Fibroblast of gingiva (primary cell): ENCODE results near the gene SPATS2.
A peak's percentile ranks its signal among the peaks of the same experiment; 100 is the strongest.
"Not testable (repeated sequence)": the region's sequence is repeated elsewhere in the genome, so short reads cannot be mapped to it uniquely, and the experiment has no call there.

Experiments
- DNase-seq: peaks from one replicate; pipeline ENCODE4 v3.0.0-alpha.2; 2011; ENCODE audit warnings: low read depth

Gene SPATS2

GRCh38 chr12:49465132-49465531, 97.9 kb downstream of the SPATS2 start:
- DNase-seq = no peak

- DNase-seq = no peak
These were observed 103.7 kb downstream of the SPATS2 start for GRCh38 chr12:49470986-49471385.

- no peak for DNase-seq
These were observed 104.3 kb downstream of the SPATS2 start for GRCh38 chr12:49471557-49471956.

DNA sequence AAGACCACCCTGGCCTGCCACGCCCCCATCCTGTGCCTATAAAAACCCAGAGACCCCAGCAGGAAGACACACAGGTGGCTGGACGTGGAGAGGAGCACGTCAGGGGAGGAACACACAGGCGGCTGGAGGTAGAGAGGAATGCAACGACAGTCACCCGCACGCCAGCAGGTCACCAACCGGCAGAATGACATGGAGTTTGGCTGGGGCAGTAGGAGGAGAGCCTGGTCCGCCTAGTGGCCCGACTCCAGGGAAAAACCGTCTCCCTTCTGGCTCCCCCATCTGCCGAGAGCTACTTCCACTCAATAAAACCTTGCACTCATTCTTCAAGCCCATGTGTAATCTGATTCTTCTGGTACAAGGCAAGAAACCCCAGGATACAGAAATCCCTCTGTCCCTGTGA, 108.8 kb downstream of the SPATS2 start:
- DNase-seq = no peak

DNA sequence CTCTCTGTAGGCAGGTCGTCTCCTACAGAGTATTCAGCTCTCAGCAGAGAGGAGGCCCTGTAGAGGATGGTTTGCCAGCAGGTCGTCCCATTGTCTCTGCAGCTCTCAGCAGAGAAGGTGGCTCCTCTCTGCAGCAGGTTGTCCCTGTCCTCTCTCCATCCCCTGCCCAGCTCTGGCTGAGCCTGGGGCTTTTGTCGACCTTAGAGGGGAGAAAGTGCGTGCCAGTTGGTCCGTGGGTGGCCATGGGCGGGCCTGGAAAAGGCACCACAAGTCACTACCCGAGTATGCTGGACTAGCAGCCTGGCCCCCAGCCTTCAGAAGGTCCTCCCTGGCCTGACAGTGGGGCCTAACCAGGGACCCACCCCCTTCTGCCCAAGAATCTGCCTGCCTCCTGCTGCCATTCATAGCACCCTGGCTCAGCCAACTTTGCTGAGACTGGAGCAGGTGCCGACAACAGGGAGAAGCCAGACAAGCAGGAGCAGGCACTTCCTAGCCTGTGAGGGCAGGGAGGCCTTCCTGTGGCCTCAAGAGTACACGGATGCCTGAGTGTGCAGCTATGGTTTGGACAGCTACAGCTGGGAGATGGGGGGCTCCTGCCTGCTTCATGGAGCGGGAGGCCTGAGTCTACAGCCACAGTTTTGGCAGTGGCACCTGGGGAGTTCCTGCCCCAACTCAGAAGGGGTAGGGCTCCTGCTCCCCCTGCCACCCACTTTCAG, 111.8 kb downstream of the SPATS2 start:
- no peak for DNase-seq

GRCh38 chr12:49482095-49483051, 115.1 kb downstream of the SPATS2 start:
- no peak for DNase-seq

GRCh38 chr12:49483619-49484018, 116.4 kb downstream of the SPATS2 start:
- DNase-seq = no peak

DNA sequence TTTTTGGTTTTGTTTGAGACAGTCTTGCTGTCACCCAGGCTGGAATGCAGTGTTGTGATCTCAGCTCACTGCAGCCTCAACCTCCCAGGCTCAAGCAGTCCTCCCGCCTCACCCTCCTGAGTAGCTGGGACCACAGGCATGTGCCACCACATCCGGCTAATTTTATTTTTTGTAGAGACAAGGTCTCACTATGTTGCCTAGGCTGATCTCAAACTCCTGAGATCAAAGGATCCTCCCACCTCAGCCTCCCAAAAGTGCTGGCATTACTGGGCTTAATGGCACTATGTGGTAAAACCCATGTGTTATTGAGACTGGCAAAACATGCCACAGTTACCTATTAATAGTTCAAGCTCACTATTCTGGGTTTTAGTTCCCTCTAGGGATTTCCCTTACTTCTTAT, 120.3 kb downstream of the SPATS2 start:
- no peak for DNase-seq

- DNase-seq = no peak
These were observed 121.9 kb downstream of the SPATS2 start for GRCh38 chr12:49489154-49489553.

DNA sequence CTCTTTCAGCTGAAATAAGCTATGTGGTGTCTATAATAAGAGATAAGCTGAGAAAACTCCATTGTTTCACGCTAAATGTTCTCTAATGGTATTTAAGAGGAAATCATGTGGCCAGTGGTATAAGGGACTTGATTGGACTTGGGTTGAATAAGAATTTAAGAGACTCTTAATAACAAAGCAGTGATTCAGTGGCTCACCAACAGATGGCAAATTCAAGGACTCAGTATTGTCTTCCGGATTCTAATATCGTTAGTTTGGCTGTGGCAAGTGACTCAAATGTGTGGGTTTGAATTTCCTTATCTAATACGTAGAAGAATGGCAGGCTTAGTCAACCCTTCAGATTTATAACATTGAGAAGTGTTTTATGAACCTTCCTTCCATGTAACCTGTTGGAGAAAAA, 122.5 kb downstream of the SPATS2 start:
- DNase-seq = no peak

- DNase-seq = no peak
These were observed 124.6 kb downstream of the SPATS2 start for GRCh38 chr12:49491823-49492222.

DNA sequence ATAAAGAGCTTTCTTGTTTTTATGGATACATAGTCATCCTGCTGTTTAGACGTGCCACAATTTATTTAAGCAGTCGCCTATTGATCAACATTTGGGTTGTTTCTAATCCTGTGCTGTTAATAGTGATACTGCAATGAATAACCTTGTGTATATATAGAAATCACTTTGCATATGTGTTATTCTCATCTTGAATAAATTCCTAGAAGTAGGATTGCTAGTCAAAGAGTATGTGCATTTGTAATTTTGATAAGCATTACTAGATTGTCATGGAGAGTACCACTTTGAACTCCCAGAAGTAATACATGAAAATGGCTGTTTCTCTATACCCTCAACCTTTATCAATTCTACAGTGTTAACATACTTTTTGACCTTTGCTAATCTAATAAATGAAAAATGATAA, 126.6 kb downstream of the SPATS2 start:
- DNase-seq = no peak

DNA sequence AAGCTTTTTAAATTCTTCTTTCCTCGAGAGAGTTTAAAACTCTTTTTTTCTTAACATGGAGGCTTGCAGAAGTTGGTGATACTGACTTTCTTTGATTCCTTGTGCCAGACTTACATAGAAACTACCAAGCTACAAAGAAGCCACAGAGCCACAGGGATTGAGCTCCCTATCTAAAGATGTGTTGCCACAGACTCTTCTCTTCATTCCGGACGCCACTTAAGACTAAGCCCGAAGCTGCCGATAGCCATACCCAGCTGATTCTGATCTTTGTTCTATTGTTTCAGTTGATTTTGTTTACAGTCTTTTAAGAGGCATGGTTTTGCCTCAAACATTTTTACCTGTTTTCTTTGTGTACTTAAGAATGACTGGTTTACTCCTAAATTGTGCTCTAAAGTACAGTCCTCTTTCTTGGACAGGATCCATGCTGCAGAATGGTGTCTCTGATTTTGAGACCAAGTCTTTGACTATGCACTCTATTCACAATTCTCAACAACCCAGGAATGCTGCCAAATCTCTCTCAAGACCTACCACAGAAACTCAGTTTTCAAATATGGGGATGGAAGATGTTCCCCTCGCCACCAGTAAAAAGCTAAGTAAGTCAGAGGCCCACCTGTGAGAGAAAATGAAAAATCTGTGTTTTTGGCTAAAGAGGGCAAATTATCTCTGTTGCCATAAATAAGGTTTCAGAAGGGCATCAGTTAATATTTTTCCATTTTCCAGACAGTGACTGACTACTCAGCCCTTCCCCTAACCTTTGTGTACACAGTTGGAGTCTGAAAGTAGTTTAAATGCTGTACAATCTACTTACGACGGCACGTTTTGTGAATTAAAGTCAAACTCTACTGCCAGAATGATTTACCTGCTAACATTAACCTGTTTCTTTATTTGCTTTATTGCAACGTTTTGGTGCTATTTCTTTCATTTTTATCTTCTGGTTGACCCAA, 129.4 kb downstream of the SPATS2 start:
- DNase-seq = no peak

GRCh38 chr12:49501895-49502294, 134.6 kb downstream of the SPATS2 start:
- no peak for DNase-seq

DNA sequence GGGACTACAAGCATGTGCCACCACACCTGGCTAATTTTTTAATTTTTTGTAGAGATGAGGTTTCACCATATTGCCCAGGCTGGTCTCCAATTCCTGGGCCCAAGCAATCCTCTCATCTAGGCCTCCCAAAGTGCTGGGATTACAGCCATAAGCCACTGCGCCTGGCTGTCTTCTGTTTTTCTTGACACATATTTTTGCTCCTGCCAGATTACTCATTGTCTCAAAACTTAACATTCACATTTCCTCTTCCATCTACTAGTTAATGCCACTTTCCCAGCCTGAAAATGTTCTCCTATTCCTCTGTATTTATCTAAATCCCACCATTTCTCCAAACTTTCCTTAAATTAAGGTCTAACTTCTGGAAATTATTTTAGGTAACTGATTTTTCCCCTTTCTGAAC, 135.3 kb downstream of the SPATS2 start:
- no peak for DNase-seq

DNA sequence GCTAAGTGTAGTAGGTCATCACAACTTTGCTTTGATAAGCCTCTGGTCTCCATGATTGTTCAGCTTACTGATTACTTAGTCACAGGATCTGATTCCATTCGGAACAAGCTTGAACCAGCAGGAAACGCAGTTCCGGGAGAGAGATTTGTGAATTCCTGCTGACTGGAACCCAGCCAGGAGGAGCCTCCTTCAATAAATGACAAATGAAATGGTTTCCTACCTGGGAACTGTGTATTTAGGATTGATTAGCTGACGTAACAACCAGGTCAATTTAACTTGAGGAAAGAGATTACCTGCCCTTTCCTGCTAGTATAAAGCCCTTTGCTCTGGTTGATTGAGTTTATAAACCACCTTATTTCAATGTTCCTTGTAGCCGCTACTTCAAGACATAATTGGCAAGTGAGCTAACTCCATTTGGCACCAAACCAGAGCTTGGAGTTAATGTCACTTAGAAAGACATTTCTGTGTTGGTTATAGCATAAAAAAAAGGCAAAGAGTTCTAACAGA, 136.5 kb downstream of the SPATS2 start:
- DNase-seq = no peak

GRCh38 chr12:49505672-49506071, 138.4 kb downstream of the SPATS2 start:
- no peak for DNase-seq

DNA sequence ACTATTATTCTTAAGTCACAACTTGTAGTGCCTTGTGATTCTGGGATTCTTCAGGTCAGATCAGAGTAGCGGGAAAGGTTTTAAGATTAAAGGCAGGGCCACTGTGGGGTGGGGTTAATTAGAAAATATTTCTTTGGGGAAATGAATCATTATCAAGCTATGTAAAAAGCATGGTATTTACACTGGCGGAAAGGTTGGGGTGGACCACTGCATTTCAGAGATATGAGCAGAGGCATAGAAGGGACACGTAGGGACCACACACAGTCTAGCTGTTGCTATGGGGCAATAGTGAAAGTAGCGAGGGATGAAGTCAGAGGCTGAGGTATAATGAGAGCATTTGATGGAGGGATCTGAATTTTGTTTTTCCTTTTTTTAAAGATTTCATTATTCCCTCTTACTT, 139.9 kb downstream of the SPATS2 start:
- peak; percentile 57 for DNase-seq

GRCh38 chr12:49509681-49510080, 142.4 kb downstream of the SPATS2 start:
- DNase-seq = not testable (repeated sequence)

DNA sequence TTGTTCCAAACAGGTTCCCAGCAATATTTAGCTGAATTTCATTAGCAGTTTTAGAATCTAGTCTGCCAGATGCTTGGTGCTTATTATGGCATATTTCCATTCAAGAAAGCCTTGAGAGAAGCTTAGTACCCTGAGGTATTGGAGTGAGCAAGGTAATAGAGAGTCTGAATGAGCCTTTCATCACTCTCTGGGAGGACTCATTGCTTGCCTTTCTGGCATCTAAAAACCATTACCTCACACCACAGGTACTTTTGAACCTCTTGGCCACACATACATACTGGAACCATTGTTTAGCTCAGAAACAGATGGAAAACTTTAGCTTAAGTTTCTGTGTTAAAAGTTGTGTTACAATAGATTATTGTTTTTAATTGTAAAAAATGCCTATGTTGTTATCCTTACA, 144.1 kb downstream of the SPATS2 start:
- DNase-seq = no peak

- DNase-seq = no peak
These were observed 145.3 kb downstream of the SPATS2 start for GRCh38 chr12:49512546-49512945.

DNA sequence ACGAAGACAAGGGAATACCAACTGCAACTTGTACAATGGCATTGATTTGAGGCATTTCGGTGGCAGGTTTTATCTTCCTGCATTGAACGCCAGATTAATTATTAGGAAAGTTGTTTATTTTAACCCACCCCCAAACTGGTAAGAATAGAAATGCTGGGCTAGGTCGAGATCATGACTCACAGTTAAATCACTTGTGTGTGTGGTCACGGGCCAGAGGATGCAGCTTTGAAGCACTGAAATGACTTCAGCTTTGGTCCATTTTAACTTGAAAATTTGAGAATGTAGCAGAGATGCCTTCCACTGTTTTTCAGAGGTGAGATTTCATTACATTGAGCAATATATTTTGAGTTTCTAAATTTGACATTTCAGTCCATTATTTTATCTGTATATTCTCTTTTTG, 148.0 kb downstream of the SPATS2 start:
- DNase-seq = peak; percentile 67
